T47D (cell line): ENCODE measurements around the gene PPP1R12B.

ENCODE experiments used
- DNase-seq, 2 experiments: peaks; one replicate each; pipeline versions ENCODE4 v3.0.0 to v3.0.0-alpha.2; 2011 to 2012; ENCODE audit warnings: low read depth in 1 of 2, low spot score in 1 of 2
- JUND ChIP-seq: IDR thresholded peaks from 2 replicates; pipeline ENCODE4 v1.6.1; 2012; ENCODE audit warnings: low read depth
- in situ Hi-C: cut with HindIII; loops from 2 replicates; pipeline ENCODE4 v1.10.0; 2016; ENCODE audit warnings: low sequenced_read_pairs, low pct_unique_long_range_greater_than_20kb

PPP1R12B gene

DNA sequence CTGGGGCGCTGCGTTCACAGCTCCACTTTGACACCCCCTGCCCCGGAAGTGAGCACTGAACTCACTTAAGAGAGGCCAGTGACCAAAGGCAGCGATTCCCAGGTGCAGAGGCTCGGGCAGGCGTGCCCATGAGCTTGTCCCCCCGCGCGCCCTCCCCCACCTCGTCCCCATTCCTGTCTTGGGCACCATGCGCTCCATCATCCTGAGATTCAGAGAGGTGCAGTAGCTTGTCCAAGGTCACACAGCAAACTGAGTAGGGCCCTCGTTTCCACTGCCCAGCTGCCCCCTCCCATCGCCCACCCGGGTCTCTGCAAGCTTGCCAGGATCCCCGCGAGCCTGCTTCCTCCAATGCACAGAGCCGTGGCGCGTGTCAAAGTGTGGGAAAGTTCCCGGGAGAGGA lies 293.7 kb downstream of the PPP1R12B start:
- in situ Hi-C loops: no loop called here
- DNase-seq: no peak
- no peak for TF ChIP-seq JUND
